HG03097 (cell line): ENCODE results near the gene NUP155.
A peak's percentile ranks its signal among the peaks of the same experiment; 100 is the strongest.
"Not testable (repeated sequence)": the region's sequence is repeated elsewhere in the genome, so short reads cannot be mapped to it uniquely, and the experiment has no call there.

Experiments
- ATAC-seq: cut with Tn5 transposase; IDR thresholded peaks from one replicate; pipeline ENCODE4 v1.9.1; 2021; ENCODE audit not compliant: unreplicated experiment, low FRiP score

Gene NUP155

GRCh38 chr5:37283214-37283820 lies 87.6 kb downstream of the NUP155 start:
- no peak for ATAC-seq

- ATAC-seq, result no peak
These were observed 95.4 kb downstream of the NUP155 start for GRCh38 chr5:37275511-37275910.

- no peak for ATAC-seq
These were observed 98.4 kb downstream of the NUP155 start for GRCh38 chr5:37272511-37272910.

- ATAC-seq, result not testable (repeated sequence)
These were observed 102.8 kb downstream of the NUP155 start for GRCh38 chr5:37268100-37268499.

- no peak for ATAC-seq
These were observed 115.0 kb downstream of the NUP155 start for GRCh38 chr5:37255774-37256358.

- ATAC-seq, result no peak
These were observed 116.3 kb downstream of the NUP155 start for GRCh38 chr5:37254581-37254980.

GRCh38 chr5:37251665-37252064 lies 119.2 kb downstream of the NUP155 start:
- ATAC-seq, result no peak

- ATAC-seq, result no peak
These were observed 121.1 kb downstream of the NUP155 start for GRCh38 chr5:37249815-37250164.

- peak; percentile 82 for ATAC-seq
These were observed 121.7 kb downstream of the NUP155 start, which contains the start of gene CPLANE1 for GRCh38 chr5:37248970-37249814. TSS of gene CPLANE1 (minus strand) at chr5:37249376. CDS start at chr5:37247698, 1,678 bp downstream.

GRCh38 chr5:37248421-37248969 lies 122.4 kb downstream of the NUP155 start:
- ATAC-seq, result no peak

GRCh38 chr5:37247496-37247895 lies 123.4 kb downstream of the NUP155 start:
- ATAC-seq, result no peak

GRCh38 chr5:37247036-37247435 lies 123.9 kb downstream of the NUP155 start:
- ATAC-seq, result no peak
